ENCODE data around the gene TMEM167B. TPM values are rescaled to one million over a fixed set of nuclear protein-coding genes. Genes with fewer than 3 reads are reported as not detected.
A peak's percentile ranks its signal among the peaks of the same experiment; 100 is the strongest.

TMEM167B gene
- total RNA-seq, 1 experiment from 2014 or later: 15.6 TPM

- Mint-ChIP-seq H3K9me3 (no peaks in the 10 kb centered on the region), H3K27ac (peak overlapping the region; percentile 15; the same call in 1 of the 2 replicates), H3K4me1 (no peaks in the 10 kb centered on the region), H3K27me3 (ENCODE audit: low read depth) (no peaks in the 10 kb centered on the region), H3K36me3 (peaks cover 23% of the 10 kb centered on the region), H3K4me3 (no peak overlapping the region)
- ATAC-seq: no peak
- CTCF ChIA-PET: interaction anchor here (0.6 to 1.3 kb wide), 2 partner anchors 15 to 418 kb away, joined by 4 read pairs; partner anchors contain the start of gene TAF13
- no peak for DNase-seq (ENCODE audit: low spot score)
- POLR2A ChIA-PET: interaction anchor here (1.2 kb wide), 1 partner anchor 19 kb away, joined by 4 read pairs; the partner anchor contains the start of gene WDR47
- TF ChIP-seq ETV6 (CRISPR knock-in tag; IDR thresholded peaks at IDR 0.05) (no peak), RORB (CRISPR knock-in tag; IDR thresholded peaks at IDR 0.05) (no peak), CREM (CRISPR knock-in tag; IDR thresholded peaks at IDR 0.05) (no peak), TEAD4 (CRISPR knock-in tag; IDR thresholded peaks at IDR 0.05) (no peak), ZNF671 (CRISPR knock-in tag; IDR thresholded peaks at IDR 0.05) (no peak), ZNF423 (CRISPR knock-in tag; IDR thresholded peaks at IDR 0.05) (no peak), SMAD3 (CRISPR knock-in tag; IDR thresholded peaks at IDR 0.05; ENCODE audit: borderline replicate concordance) (no peak)
Observed at GRCh38 chr1:109060707-109061106, 29.9 kb upstream of the TMEM167B start.

GRCh38 chr1:109061183-109061582, 29.4 kb upstream of the TMEM167B start:
- H3K4me1 Mint-ChIP-seq: no peaks in the 10 kb centered on the region
- peaks cover 26% of the 10 kb centered on the region for H3K36me3 Mint-ChIP-seq
- ChIA-PET CTCF (interaction anchor here (0.6 to 1.3 kb wide), 2 partner anchors 15 to 418 kb away, joined by 4 read pairs; partner anchors contain the start of gene TAF13), POLR2A (interaction anchor here (1.2 kb wide), 1 partner anchor 19 kb away, joined by 4 read pairs; the partner anchor contains the start of gene WDR47)
- H3K9me3 Mint-ChIP-seq: no peaks in the 10 kb centered on the region
- ATAC-seq (no peak), DNase-seq (ENCODE audit: low spot score) (no peak)
- H3K27me3 Mint-ChIP-seq (ENCODE audit: low read depth): no peaks in the 10 kb centered on the region
- H3K27ac Mint-ChIP-seq: peak overlapping the region; percentile 15; the same call in 1 of the 2 replicates
- H3K4me3 Mint-ChIP-seq: no peak overlapping the region
- no peak for TF ChIP-seq ZNF423 (CRISPR knock-in tag; IDR thresholded peaks at IDR 0.05)
- TF ChIP-seq KAT7 (CRISPR knock-in tag; IDR thresholded peaks at IDR 0.05; ENCODE audit: borderline replicate concordance): no peak
- no peak for TF ChIP-seq ESRRA (CRISPR knock-in tag; IDR thresholded peaks at IDR 0.05; ENCODE audit: borderline replicate concordance)
- no peak for TF ChIP-seq OVOL2 (CRISPR knock-in tag; IDR thresholded peaks at IDR 0.05; ENCODE audit: borderline replicate concordance)

- TF ChIP-seq ETV6 (CRISPR knock-in tag; IDR thresholded peaks at IDR 0.05) (no peak), ZNF416 (CRISPR knock-in tag; IDR thresholded peaks at IDR 0.05) (no peak), ATF2 (CRISPR knock-in tag; IDR thresholded peaks at IDR 0.05; ENCODE audit: borderline replicate concordance, low read depth) (no peak), ATF6 (CRISPR knock-in tag; IDR thresholded peaks at IDR 0.05) (no peak), ZNF121 (CRISPR knock-in tag; IDR thresholded peaks at IDR 0.05) (peak; percentile 40; the same call in 1 of the 2 replicates)
- DNase-seq (ENCODE audit: low spot score): no peak
- Mint-ChIP-seq H3K4me3 (no peak overlapping the region), H3K9me3 (no peaks in the 10 kb centered on the region), H3K27ac (no peak overlapping the region), H3K4me1 (no peaks in the 10 kb centered on the region), H3K27me3 (ENCODE audit: low read depth) (no peaks in the 10 kb centered on the region), H3K36me3 (peaks cover 38% of the 10 kb centered on the region)
- ChIA-PET CTCF (no interaction called here), POLR2A (no interaction called here)
- no peak for ATAC-seq
Observed at GRCh38 chr1:109065137-109065536, 25.4 kb upstream of the TMEM167B start.

- H3K27me3 Mint-ChIP-seq (ENCODE audit: low read depth): no peaks in the 10 kb centered on the region
- ChIA-PET CTCF (interaction anchor here (1.2 kb wide), 1 partner anchor 45 kb away, joined by 3 read pairs; a partner anchor contains a TSS), POLR2A (no interaction called here)
- no peak for TF ChIP-seq ZBTB21 (CRISPR knock-in tag; IDR thresholded peaks at IDR 0.05; ENCODE audit: borderline replicate concordance)
- TF ChIP-seq MYBL2 (CRISPR knock-in tag; IDR thresholded peaks at IDR 0.05): no peak
- TF ChIP-seq TP53 (CRISPR knock-in tag; IDR thresholded peaks at IDR 0.05): no peak
- TF ChIP-seq MLX (CRISPR knock-in tag; IDR thresholded peaks at IDR 0.05): no peak
- TF ChIP-seq ZNF263 (CRISPR knock-in tag; IDR thresholded peaks at IDR 0.05; ENCODE audit: low read depth): no peak
- TF ChIP-seq ZNF281 (CRISPR knock-in tag; IDR thresholded peaks at IDR 0.05): no peak
- no peak for TF ChIP-seq E2F5 (CRISPR knock-in tag; IDR thresholded peaks at IDR 0.05)
- no peak for TF ChIP-seq ESRRA (CRISPR knock-in tag; IDR thresholded peaks at IDR 0.05; ENCODE audit: borderline replicate concordance)
- H3K4me3 Mint-ChIP-seq: no peak overlapping the region
- no peak for DNase-seq (ENCODE audit: low spot score)
- no peaks in the 10 kb centered on the region for H3K4me1 Mint-ChIP-seq
- H3K27ac Mint-ChIP-seq: no peak overlapping the region
- no peaks in the 10 kb centered on the region for H3K9me3 Mint-ChIP-seq
- peaks cover 41% of the 10 kb centered on the region for H3K36me3 Mint-ChIP-seq
- ATAC-seq: no peak
Observed at GRCh38 chr1:109067883-109068282, 22.7 kb upstream of the TMEM167B start.
